Stimulated activated CD4-positive, alpha-beta T cell treated with anti-CD3 and anti-CD28 coated beads, Interleukin-1b, Interleukin-23, amount 100 ng/mL, for 48 hours (primary cell): Measurements from ENCODE around the gene DDIT3.
"Not testable (repeated sequence)": the region's sequence is repeated elsewhere in the genome, so short reads cannot be mapped to it uniquely, and the experiment has no call there.

ENCODE experiments used
- DNase-seq: peaks from one replicate; pipeline ENCODE4 v3.0.0-alpha.2; 2020

The DDIT3 gene

DNA sequence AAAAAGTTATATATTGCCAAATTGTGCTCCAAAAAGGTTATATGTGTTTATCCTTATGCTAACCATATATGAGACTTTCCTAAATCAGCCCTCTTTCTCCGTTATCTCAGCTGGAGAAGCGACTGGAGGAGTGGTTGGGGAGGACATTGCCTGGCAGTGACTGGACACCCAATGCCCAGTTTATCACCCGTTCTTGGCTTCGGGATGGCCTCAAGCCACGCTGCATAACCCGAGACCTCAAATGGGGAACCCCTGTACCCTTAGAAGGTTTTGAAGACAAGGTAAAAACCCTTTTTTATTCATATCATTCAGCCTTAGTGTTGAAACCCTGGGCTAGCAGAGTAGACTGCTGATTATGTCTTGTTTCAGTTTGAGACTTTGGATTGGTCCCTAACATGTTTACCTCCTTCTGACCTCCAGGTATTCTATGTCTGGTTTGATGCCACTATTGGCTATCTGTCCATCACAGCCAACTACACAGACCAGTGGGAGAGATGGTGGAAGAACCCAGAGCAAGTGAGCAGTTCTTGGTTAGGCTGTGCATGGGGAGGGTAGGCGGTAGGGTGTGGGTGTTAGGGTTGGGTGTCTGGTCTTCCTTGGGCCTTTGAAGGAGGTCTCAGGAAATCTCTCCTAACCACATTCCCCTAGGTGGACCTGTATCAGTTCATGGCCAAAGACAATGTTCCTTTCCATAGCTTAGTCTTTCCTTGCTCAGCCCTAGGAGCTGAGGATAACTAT lies 8.6 kb downstream of the DDIT3 start:
- no peak for DNase-seq

GRCh38 chr12:57511161-57511560 lies 9.2 kb downstream of the DDIT3 start:
- no peak for DNase-seq

GRCh38 chr12:57507796-57508195 lies 12.5 kb downstream of the DDIT3 start:
- DNase-seq: not testable (repeated sequence)

DNA sequence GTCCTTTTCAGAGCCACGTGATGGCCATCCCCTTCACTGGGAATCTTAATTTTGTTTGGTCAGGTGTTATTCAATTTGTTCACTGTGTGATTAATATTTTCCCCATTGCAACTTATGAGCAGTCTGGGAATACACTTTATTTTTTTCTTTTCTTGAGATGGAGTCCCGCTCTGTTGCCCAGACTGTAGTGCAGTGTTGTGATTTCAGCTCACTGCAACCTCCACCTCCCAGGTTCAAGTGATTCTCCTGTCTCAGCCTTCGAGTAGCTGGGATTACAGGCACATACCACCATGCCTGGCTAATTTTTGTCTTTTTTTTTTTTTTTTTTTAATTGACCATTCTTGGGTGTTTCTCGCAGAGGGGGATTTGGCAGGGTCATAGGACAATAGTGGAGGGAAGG lies 13.8 kb downstream of the DDIT3 start:
- not testable (repeated sequence) for DNase-seq

GRCh38 chr12:57502311-57502969 lies 17.9 kb downstream of the DDIT3 start:
- DNase-seq: not testable (repeated sequence)

DNA sequence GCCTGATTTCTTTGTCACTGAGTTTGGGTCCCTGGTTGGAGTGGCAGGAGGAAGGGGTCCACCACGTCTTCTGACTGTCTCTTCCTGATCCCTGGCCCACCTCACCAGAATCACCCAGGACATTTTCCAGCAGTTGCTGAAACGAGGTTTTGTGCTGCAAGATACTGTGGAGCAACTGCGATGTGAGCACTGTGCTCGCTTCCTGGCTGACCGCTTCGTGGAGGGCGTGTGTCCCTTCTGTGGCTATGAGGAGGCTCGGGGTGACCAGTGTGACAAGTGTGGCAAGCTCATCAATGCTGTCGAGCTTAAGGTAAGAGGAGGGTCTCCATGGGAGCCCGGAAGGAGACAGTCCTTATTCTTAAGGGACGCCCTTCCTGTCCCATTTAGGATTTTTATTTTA lies 20.1 kb downstream of the DDIT3 start:
- DNase-seq: no peak

- DNase-seq: no peak
Measured at GRCh38 chr12:57498571-57498970, 21.7 kb downstream of the DDIT3 start.

DNA sequence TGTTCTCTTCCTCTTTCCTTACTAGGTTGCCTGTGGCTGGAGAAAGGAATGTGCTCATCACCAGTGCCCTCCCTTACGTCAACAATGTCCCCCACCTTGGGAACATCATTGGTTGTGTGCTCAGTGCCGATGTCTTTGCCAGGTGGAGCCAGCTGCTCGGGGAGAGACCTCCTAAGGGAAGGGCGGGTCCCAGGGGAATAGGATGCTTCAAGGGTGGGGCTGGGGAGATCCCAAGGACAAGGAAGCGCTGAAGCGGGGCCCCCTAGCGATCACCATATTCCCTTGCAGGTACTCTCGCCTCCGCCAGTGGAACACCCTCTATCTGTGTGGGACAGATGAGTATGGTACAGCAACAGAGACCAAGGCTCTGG lies 22.2 kb downstream of the DDIT3 start:
- no peak for DNase-seq

DNA sequence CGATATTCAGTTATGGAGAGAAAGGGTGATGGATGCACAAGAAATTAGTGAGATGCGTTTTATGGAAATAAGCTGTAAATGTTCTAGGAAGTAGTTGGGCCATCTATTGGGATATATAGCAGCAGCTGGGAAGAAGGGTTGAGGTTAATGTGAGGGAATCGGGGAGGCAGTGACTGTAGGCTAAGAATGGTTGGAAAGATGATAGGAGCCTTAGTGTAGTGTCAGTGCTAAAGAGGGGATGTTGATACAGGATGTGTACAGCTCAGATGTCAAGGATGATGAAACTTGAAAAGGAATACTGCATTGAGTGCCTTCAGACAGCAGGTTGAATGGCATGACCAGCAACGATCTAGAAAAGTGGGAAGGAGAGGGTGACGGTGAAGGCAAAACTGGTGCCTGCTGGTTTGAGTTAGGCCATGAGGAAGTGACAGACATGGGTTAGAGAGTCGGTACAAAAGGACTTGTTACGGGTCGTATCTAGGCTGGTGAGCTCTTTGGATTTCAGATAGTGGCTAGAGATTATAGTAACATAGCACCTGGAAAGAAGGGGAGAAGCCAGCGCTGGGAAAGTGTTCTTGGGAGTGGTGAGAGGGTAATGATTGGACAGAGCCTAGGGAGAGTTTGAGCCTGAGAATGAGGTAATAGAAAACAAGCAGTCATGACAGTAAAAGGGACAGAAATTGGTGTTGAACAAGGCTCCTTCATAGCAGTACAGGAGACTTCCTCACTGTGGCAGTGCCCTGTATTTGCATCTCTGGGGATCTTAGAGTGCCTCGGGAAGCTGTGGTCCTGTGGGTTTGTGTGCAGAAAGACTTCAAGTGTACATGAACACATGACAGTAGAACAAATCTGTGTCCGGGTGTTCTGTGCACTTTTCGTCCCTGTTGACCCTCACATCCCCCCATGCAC lies 22.8 kb downstream of the DDIT3 start:
- DNase-seq: no peak

DNA sequence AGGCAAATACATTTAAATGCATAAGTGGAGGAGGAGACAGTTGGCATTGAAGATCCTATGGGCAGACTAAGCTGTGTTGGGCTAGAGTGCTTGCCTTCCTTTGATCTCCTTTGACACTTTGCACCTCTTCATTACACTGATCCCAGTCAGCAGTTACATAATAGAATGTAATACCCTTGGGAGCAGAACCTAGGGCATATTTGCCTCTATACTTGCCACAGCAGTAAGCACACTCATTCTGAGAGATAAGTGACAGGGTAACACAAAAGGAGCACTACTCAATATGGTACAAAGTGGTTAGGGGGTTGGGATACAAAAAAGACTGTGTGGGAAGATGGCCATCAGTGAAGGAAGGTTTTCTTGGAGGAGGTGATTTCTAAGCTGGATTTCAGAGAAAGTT lies 23.5 kb downstream of the DDIT3 start:
- DNase-seq: no peak

- DNase-seq: not testable (repeated sequence)
Measured at GRCh38 chr12:57495051-57495701, 25.1 kb downstream of the DDIT3 start.

GRCh38 chr12:57491393-57492280 lies 28.7 kb downstream of the DDIT3 start:
- no peak for DNase-seq

DNA sequence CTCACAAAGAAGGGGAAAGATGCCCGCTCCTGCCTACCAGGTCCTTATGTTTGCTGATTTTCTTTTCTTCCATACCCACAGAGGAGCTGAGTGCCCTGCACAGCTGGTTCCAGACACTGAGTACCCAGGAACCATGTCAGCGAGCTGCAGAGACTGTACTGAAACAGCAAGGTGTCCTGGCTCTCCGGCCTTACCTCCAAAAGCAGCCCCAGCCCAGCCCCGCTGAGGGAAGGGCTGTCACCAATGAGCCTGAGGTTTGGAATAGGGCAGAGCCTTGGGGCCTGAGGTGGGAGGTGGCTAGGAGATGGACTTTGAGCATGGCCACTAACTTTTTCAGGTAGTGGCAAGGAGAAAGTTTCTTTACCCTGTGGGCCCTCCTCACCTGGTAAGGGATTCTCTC lies 30.2 kb downstream of the DDIT3 start:
- DNase-seq: no peak

DNA sequence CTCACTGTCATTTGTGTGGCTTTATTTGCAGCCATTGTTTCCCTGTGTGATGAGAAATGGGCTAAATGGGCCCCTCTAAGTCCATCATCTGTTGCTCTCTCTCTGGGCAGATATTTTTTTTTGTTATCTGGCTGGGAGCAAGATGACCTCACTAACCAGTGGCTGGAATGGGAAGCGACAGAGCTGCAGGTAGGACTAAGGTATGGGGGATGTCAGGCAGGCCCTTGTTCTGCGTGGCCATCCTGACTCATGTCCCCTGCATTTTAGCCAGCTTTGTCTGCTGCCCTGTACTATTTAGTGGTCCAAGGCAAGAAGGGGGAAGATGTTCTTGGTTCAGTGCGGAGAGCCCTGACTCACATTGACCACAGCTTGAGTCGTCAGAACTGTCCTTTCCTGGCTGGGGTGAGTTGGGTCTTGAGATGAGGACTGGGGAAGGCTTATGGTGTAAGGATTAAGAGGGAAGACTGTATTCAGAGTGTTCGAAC lies 31.1 kb downstream of the DDIT3 start:
- no peak for DNase-seq

- DNase-seq: no peak
Measured at GRCh38 chr12:57488402-57489156, 31.7 kb downstream of the DDIT3 start.

DNA sequence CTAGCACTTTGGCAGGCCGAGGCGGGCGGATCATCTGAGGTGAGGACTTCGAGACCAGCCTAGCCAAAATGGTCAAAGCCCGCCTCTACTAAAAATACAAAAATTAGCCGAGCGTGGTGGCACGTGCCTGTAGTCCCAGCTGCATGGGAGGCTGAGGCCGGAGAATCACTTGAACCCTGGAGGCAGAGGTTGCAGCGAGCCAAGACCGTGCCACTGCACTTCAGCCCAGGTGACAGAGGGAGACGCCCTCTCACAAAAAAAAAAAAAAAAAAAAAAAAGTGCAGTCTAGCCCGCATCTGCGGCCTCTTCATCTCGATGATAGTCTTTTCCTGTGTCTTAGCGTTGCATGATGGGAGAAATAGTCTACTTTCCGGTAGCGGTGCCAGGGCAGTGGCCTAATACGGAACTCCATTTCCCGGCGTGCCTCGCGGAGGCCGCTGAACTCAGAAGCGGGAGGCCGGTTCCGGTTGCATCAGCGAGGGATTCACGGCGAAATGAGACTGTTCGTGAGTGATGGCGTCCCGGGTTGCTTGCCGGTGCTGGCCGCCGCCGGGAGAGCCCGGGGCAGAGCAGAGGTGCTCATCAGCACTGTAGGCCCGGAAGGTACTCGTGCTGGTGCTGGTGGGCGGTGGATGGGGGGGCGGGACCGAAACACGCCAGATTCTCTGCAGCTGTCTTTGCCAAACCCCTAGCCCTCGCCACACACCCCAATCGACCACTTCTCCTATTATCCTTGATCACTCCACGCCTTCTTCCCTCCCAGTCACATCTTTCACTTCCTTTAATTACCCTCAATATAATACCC lies 32.5 kb downstream of the DDIT3 start, which contains the start of gene MARS1:
MARS1 (plus strand) TSS at position 472 of the 805 bp plus-strand sequence; CDS start at position 495, 23 bp downstream.
- DNase-seq: peak; percentile 95

DNA sequence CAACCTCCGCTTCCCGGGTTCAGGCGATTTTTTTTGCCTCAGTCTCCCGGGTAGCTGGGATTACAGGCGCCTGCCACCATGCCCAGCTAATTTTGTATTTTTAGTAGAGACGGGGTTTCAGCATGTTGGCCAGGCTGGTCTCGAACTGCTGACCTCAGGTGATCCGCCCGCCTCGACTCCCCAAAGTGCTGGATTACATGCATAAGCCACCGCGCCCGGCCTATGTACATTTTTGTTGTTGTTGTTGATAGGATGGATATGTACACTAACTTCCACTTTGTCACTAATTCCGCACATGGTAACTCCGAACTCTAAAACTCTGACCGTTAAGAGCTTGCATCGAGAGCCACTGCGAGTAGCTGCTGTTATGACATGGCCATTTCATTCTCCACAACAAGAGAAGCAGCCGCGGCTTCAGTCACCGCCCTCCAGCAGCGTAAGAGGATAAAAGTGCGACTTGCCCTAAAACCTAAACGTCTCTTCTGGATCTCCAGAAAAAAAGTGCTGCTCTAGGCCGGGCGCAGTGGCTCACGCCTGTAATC lies 33.2 kb downstream of the DDIT3 start:
- DNase-seq: no peak

- DNase-seq: no peak
Measured at GRCh38 chr12:57485695-57486094, 34.6 kb downstream of the DDIT3 start.

- no peak for DNase-seq
Measured at GRCh38 chr12:57483466-57483865, 36.8 kb downstream of the DDIT3 start.

DNA sequence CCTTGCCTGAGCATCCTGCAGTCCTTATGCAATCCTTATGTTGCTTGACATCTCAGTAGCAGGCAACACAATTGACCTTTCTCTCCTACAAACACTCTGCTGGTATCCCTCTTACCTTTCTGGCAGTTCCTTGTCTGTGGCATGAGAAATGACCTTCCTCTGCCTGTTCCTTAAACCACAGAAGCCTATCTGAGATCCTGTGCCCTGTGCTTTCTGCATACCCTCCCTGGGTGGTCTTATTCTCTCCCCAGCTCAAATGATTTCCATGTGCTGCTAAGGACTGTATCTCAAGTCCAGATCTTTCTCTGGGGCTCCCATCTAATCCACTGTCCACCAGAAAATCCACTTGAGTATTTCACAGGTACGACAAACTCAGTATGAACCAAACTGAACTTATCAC lies 38.6 kb downstream of the DDIT3 start:
- DNase-seq: no peak
